ENCODE data around the gene PEAK3. TPM values are rescaled to one million over a fixed set of nuclear protein-coding genes. Genes with fewer than 3 reads are reported as not detected.

PEAK3 gene
- total and polyA plus RNA-seq, 9 of the 15 experiments (the other 6 are each of a cell fraction or from before 2014, with no cell fraction given) = 0.07 to 0.40 TPM; not detected in 7

DNA sequence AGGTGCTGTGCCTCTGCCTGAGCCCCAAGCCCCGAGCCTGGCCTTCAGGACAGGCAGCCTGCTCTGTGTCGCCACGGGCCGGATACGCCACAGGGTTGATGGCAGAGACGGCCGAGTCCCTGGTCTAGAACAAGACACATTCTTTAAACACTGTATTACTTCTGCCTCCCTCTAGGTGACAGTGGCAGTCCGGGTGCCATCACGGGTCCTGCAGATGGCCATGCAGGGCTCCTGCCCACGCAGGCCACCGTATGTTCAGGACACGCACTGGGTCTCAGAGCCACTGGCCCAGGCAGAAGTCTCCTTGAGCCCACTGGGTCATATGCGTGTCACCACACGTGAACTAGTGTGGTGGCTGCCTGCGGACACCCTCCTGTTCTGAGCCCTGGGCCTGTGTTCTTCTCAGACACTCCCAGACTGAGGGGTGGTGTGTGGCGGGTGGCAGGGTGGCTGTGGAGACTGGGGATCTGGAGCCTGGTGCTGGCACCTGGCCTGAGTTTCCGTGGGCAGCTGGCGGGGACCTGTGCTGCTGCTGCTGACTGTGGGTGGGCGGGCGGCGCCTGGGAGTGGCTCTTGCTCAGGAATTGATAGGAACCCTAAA, 50.3 kb downstream of the PEAK3 start (continued):
- peak; percentile 72 for TF ChIP-seq POLR2G (IDR thresholded peaks at IDR 0.05; ENCODE audit: low read depth, low read length)
- peak; percentile 69 for TF ChIP-seq POLR2A (conservative IDR thresholded peaks at IDR 0.05)
- no peak for TF ChIP-seq CEBPG (CRISPR knock-in tag; IDR thresholded peaks at IDR 0.05)
- no peak for TF ChIP-seq CEBPG (tag; conservative IDR thresholded peaks at IDR 0.05 in 1 of 2, IDR thresholded peaks at IDR 0.05 in 1 of 2)
- TF ChIP-seq RFX5 (IDR thresholded peaks at IDR 0.05; ENCODE audit: low read depth, low read length) = no peak
- peak; percentile 59 for TF ChIP-seq SUPT5H (IDR thresholded peaks at IDR 0.05)
- TF ChIP-seq, protein P1, sequence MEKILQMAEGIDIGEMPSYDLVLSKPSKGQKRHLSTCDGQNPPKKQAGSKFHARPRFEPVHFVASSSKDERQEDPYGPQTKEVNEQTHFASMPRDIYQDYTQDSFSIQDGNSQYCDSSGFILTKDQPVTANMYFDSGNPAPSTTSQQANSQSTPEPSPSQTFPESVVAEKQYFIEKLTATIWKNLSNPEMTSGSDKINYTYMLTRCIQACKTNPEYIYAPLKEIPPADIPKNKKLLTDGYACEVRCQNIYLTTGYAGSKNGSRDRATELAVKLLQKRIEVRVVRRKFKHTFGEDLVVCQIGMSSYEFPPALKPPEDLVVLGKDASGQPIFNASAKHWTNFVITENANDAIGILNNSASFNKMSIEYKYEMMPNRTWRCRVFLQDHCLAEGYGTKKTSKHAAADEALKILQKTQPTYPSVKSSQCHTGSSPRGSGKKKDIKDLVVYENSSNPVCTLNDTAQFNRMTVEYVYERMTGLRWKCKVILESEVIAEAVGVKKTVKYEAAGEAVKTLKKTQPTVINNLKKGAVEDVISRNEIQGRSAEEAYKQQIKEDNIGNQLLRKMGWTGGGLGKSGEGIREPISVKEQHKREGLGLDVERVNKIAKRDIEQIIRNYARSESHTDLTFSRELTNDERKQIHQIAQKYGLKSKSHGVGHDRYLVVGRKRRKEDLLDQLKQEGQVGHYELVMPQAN (IDR thresholded peaks at IDR 0.05; ENCODE audit: borderline replicate concordance) = no peak
- TF ChIP-seq, protein P2, sequence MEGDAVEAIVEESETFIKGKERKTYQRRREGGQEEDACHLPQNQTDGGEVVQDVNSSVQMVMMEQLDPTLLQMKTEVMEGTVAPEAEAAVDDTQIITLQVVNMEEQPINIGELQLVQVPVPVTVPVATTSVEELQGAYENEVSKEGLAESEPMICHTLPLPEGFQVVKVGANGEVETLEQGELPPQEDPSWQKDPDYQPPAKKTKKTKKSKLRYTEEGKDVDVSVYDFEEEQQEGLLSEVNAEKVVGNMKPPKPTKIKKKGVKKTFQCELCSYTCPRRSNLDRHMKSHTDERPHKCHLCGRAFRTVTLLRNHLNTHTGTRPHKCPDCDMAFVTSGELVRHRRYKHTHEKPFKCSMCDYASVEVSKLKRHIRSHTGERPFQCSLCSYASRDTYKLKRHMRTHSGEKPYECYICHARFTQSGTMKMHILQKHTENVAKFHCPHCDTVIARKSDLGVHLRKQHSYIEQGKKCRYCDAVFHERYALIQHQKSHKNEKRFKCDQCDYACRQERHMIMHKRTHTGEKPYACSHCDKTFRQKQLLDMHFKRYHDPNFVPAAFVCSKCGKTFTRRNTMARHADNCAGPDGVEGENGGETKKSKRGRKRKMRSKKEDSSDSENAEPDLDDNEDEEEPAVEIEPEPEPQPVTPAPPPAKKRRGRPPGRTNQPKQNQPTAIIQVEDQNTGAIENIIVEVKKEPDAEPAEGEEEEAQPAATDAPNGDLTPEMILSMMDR (IDR thresholded peaks at IDR 0.05 in 2 of 3, conservative IDR thresholded peaks at IDR 0.05 in 1 of 3; ENCODE audit: insufficient read depth in 2 of 3, low read depth in 1 of 3, low read length in 3 of 3) = peak; percentile 28 to 37 (median 37); a peak in 4 of 6 replicates
- TF ChIP-seq, protein P3, sequence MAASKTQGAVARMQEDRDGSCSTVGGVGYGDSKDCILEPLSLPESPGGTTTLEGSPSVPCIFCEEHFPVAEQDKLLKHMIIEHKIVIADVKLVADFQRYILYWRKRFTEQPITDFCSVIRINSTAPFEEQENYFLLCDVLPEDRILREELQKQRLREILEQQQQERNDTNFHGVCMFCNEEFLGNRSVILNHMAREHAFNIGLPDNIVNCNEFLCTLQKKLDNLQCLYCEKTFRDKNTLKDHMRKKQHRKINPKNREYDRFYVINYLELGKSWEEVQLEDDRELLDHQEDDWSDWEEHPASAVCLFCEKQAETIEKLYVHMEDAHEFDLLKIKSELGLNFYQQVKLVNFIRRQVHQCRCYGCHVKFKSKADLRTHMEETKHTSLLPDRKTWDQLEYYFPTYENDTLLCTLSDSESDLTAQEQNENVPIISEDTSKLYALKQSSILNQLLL (CRISPR knock-in tag; IDR thresholded peaks at IDR 0.05; ENCODE audit: borderline replicate concordance) = no peak
- TF ChIP-seq CBX1 (IDR thresholded peaks at IDR 0.05; ENCODE audit: low read depth) = 0 out of 2 replicates have a peak, but pooled peaks have one; percentile 12
- no peak for TF ChIP-seq ZNF282 (CRISPR knock-in tag; IDR thresholded peaks at IDR 0.05)
- TF ChIP-seq, protein P4, sequence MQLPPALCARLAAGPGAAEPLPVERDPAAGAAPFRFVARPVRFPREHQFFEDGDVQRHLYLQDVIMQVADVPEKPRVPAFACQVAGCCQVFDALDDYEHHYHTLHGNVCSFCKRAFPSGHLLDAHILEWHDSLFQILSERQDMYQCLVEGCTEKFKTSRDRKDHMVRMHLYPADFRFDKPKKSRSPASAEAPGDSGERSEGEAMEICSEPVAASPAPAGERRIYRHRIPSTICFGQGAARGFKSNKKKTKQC (CRISPR knock-in tag; IDR thresholded peaks at IDR 0.05) = no peak
- TF ChIP-seq, protein P5, sequence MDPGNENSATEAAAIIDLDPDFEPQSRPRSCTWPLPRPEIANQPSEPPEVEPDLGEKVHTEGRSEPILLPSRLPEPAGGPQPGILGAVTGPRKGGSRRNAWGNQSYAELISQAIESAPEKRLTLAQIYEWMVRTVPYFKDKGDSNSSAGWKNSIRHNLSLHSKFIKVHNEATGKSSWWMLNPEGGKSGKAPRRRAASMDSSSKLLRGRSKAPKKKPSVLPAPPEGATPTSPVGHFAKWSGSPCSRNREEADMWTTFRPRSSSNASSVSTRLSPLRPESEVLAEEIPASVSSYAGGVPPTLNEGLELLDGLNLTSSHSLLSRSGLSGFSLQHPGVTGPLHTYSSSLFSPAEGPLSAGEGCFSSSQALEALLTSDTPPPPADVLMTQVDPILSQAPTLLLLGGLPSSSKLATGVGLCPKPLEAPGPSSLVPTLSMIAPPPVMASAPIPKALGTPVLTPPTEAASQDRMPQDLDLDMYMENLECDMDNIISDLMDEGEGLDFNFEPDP (CRISPR knock-in tag; IDR thresholded peaks at IDR 0.05) = no peak
- TF ChIP-seq ZNF12 (CRISPR knock-in tag; IDR thresholded peaks at IDR 0.05) = no peak
- no peak for TF ChIP-seq ZBTB17 (CRISPR knock-in tag; IDR thresholded peaks at IDR 0.05)
- TF ChIP-seq, protein P6, sequence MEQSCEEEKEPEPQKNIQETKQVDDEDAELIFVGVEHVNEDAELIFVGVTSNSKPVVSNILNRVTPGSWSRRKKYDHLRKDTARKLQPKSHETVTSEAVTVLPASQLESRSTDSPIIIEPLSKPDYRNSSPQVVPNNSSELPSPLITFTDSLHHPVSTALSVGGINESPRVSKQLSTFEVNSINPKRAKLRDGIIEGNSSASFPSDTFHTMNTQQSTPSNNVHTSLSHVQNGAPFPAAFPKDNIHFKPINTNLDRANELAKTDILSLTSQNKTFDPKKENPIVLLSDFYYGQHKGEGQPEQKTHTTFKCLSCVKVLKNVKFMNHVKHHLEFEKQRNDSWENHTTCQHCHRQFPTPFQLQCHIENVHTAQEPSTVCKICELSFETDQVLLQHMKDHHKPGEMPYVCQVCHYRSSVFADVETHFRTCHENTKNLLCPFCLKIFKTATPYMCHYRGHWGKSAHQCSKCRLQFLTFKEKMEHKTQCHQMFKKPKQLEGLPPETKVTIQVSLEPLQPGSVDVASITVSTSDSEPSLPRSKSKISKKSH (CRISPR knock-in tag; IDR thresholded peaks at IDR 0.05) = no peak
- TF ChIP-seq MYNN (IDR thresholded peaks at IDR 0.05) = 0 out of 2 replicates have a peak, but pooled peaks have one; percentile 17
- TF ChIP-seq MYNN (CRISPR knock-in tag; IDR thresholded peaks at IDR 0.05) = no peak
- TF ChIP-seq ZNF224 (CRISPR knock-in tag; IDR thresholded peaks at IDR 0.05) = no peak
- TF ChIP-seq ILK (tag; IDR thresholded peaks at IDR 0.05; ENCODE audit: borderline replicate concordance, low read depth) = no peak
- TF ChIP-seq ILF3 (IDR thresholded peaks at IDR 0.05; ENCODE audit: borderline replicate concordance) = no peak
